Testis (tissue), 2 donors: ENCODE data around the gene RGL3.

ENCODE experiments used
- CTCF ChIP-seq, 3 experiments: fragments of 450-650 bp in 2 of 3; fragments of 200-600 bp in 1 of 3; sonication (generic) in 1 of 3; IDR thresholded peaks; one replicate each; pipeline ENCODE4 v1.5.1; 2016 to 2019; ENCODE audit warnings: antibody characterized with exemption in 3 of 3, mild to moderate bottlenecking in 2 of 3, moderate library complexity in 1 of 3
- POLR2A ChIP-seq: fragments of 450-650 bp; IDR thresholded peaks from one replicate; pipeline ENCODE4 v1.6.1; 2017; ENCODE audit warnings: antibody characterized with exemption, mild to moderate bottlenecking, moderate library complexity

DNA sequence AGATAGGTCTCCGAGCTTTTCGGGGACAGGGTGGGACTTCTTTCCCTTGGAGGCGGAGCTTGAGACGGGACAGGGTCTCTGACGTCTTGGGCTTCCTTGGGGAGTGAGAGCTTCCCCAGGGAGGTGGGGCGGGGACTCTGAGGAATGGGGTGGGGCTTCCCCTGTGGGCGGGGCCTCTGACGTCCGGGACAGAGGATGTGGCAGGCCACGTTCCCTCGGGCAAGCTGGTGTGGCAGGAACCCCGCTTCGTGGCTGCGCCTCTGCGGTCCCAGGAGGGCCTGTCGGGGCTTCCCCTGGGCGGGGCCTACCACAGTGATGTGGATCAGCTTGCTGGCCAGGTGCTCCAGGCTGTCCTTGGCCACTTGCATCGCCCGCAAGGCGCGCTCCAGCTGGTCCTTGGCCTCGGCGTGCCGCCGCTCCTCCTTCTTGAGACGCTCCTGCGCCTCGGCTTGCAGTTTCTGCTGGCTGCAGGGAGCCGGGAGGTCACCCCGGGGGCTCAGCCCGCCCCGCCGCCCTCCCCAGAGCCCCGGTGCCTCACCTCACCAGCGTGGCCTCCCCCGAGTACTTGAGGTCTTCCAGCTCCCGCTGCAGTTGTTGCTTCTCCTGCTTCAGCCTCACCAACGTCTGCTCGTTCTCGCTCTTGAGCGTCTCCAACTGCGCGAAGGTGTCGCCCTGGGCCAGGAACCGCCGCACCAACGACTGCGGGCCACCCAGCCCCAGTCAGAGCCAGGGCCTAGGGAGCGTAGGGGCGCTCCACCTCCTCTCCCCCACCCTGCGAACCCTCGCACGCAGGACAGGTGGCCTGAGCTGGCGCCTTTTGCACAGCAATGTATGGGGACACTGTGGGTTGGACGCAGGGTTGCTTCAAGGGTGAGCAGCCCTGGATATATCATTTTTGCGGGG lies 3.3 kb upstream of the RGL3 start:
- TF ChIP-seq CTCF (IDR thresholded peaks at IDR 0.05), result no peak
- no peak for TF ChIP-seq POLR2A
